DMS79 (cell line): ENCODE measurements around the gene PRSS37.

Experiments used
- DNase-seq: peaks from one replicate; lab custom pipeline; 2025; lab: John Stamatoyannopoulos, UW

PRSS37 gene

GRCh38 chr7:141788296-141788695 lies 53.0 kb downstream of the PRSS37 start:
- DNase-seq, result no peak
